HepG2 (cell line): ENCODE measurements around the gene LEAP2. TPM values are rescaled to one million over a fixed set of nuclear protein-coding genes. Genes with fewer than 3 reads are reported as not detected.

ENCODE experiments used
- AKAP8 ChIP-seq: sonication (generic); formaldehyde crosslinking; IDR thresholded peaks from 2 replicates; pipeline ENCODE4 v1.5.1; 2020; ENCODE audit warnings: mild to moderate bottlenecking, missing genetic modification reagents
- CAMTA2 ChIP-seq: sonication (generic); formaldehyde crosslinking; IDR thresholded peaks from 2 replicates; pipeline ENCODE4 v1.4.0; 2020; ENCODE audit warnings: mild to moderate bottlenecking, missing genetic modification reagents, borderline replicate concordance
- CBX2 ChIP-seq, 2 experiments: fragments of 200-600 bp in 1 of 2; sonication (generic); formaldehyde crosslinking in 1 of 2; IDR thresholded peaks; 2 replicates each; pipeline versions ENCODE4 v1.7.0 to v1.8.1; 2018 to 2022; ENCODE audit warnings: low read depth in 2 of 2, low read length in 1 of 2, mild to moderate bottlenecking in 1 of 2, missing genetic modification reagents in 1 of 2
- ERF ChIP-seq: IDR thresholded peaks from 2 replicates; pipeline ENCODE4 v1.6.1; 2018; ENCODE audit warnings: missing biosample characterization, missing genetic modification reagents
- GPN1 ChIP-seq: sonication (generic); formaldehyde crosslinking; IDR thresholded peaks from 2 replicates; pipeline ENCODE4 v1.5.1; 2020; ENCODE audit warnings: missing genetic modification reagents, borderline replicate concordance
- HOXA3 ChIP-seq: sonication (generic); formaldehyde crosslinking; IDR thresholded peaks from 2 replicates; pipeline ENCODE4 v1.5.0; 2020; ENCODE audit warnings: missing genetic modification reagents
- JARID2 ChIP-seq: sonication (generic); formaldehyde crosslinking; IDR thresholded peaks from 2 replicates; pipeline ENCODE4 v1.8.1; 2023; ENCODE audit warnings: missing genetic modification reagents, inconsistent platforms; ENCODE audit not compliant: insufficient replicate concordance
- RAD51 ChIP-seq: fragments of 450-650 bp; IDR thresholded peaks from 2 replicates; pipeline ENCODE4 v1.6.1; 2016; ENCODE audit warnings: borderline replicate concordance
- SRY ChIP-seq: sonication (generic); formaldehyde crosslinking; IDR thresholded peaks from 2 replicates; pipeline ENCODE4 v1.8.0; 2022; ENCODE audit warnings: mild to moderate bottlenecking, missing genetic modification reagents
- ZFP1 ChIP-seq: IDR thresholded peaks from 2 replicates; pipeline ENCODE4 v1.6.1; 2016
- ZNF3 ChIP-seq: IDR thresholded peaks from 2 replicates; pipeline ENCODE4 v1.7.0; 2017; ENCODE audit warnings: inconsistent platforms
- ZNF33A ChIP-seq: sonication (generic); formaldehyde crosslinking; IDR thresholded peaks from 2 replicates; pipeline ENCODE4 v1.5.1; 2020; ENCODE audit warnings: missing genetic modification reagents, mild to moderate bottlenecking, moderate library complexity, borderline replicate concordance
- ZNF501 ChIP-seq: sonication (generic); formaldehyde crosslinking; IDR thresholded peaks from 2 replicates; pipeline ENCODE4 v1.5.1; 2020; ENCODE audit warnings: mild to moderate bottlenecking, moderate library complexity, missing genetic modification reagents
- ZSCAN9 ChIP-seq: IDR thresholded peaks from 2 replicates; pipeline ENCODE4 v1.6.1; 2016; ENCODE audit warnings: borderline replicate concordance
- polyA plus RNA-seq, 8 experiments: library from polyadenylated mRNA; depleted of rRNA in 3 of 8; stranded (reverse) in 7 of 8; unstranded in 1 of 8; fragments of >200 nt; fragmentation: Illumina TruSeq in 4 of 8; extraction: Trizol in 4 of 8; gene quantifications; 2 replicates each; pipeline versions ENCODE4 v1.2.1 to v1.2.3, GENCODE V29; 2011 to 2016; ENCODE audit warnings: low read depth in 4 of 8, missing spikeins in 1 of 8, mixed read lengths in 1 of 8; ENCODE audit not compliant: insufficient read depth in 1 of 8
- total RNA-seq, 5 experiments: library from RNA; depleted of rRNA; stranded (reverse); fragments of >200 nt; fragmentation: Illumina TruSeq; extraction: Trizol; gene quantifications; 2 replicates each; pipeline ENCODE4 v1.2.3, GENCODE V29; 2016; ENCODE audit warnings: low read depth in 1 of 5
- TF ChIP-seq, protein P1 (sequence below), 2 experiments: IDR thresholded peaks; 2 replicates each; pipeline ENCODE4 v1.6.1; 2011 to 2012; ENCODE audit warnings: low read length in 2 of 2, borderline replicate concordance in 1 of 2, low read depth in 1 of 2, mild to moderate bottlenecking in 1 of 2, moderate library complexity in 1 of 2
- TF ChIP-seq, protein P2 (sequence below): sonication (generic); formaldehyde crosslinking; IDR thresholded peaks from 2 replicates; pipeline ENCODE4 v1.8.1; 2023; ENCODE audit warnings: missing genetic modification reagents, inconsistent platforms, borderline replicate concordance
- TF ChIP-seq, protein P3 (sequence below): IDR thresholded peaks from 2 replicates; pipeline ENCODE4 v1.6.1; 2016; ENCODE audit warnings: mild to moderate bottlenecking
- TF ChIP-seq, protein P4 (sequence below): sonication (generic); formaldehyde crosslinking; IDR thresholded peaks from 2 replicates; pipeline ENCODE4 v1.4.0; 2020; ENCODE audit warnings: missing genetic modification reagents

LEAP2 gene
- total and polyA plus RNA-seq, 2 of the 13 experiments (the other 11 are each of a cell fraction or from before 2014, with no cell fraction given) = 23.9 to 51.9 TPM

DNA sequence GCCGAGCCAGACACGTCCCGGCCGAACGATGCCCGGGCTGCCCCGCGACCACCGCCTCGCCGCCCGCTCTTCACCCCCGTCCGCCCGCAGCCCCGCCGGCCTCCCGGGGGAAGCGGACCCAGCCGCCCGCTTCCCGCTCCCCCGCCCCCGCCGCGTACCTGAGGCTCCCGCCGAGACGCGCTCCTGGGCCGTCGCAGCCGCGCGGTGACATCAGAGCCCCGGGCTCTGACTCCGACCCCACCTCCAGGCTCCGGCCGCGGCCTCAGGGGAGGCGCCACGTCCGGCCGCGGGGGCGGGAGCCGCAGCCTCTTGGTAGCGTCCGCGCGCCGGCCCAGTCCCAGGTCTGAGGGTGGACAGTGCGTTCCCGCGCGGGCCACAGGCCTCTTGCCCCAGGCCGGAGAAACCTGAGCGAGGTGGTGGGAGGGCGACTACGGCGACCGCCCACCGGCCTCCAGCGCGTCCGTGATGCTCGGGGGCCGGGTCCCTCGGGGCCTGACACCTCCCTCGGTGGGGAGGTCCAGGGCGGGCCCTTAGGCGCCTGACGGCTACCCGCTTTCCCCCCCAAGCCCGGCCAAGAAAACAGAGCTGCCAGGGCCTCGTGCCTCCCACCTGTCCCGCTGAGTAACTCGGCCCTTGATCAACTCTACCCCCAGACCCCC lies 42.9 kb upstream of the LEAP2 start, which contains the start of gene SHROOM1 (continued):
- TF ChIP-seq, protein P1, sequence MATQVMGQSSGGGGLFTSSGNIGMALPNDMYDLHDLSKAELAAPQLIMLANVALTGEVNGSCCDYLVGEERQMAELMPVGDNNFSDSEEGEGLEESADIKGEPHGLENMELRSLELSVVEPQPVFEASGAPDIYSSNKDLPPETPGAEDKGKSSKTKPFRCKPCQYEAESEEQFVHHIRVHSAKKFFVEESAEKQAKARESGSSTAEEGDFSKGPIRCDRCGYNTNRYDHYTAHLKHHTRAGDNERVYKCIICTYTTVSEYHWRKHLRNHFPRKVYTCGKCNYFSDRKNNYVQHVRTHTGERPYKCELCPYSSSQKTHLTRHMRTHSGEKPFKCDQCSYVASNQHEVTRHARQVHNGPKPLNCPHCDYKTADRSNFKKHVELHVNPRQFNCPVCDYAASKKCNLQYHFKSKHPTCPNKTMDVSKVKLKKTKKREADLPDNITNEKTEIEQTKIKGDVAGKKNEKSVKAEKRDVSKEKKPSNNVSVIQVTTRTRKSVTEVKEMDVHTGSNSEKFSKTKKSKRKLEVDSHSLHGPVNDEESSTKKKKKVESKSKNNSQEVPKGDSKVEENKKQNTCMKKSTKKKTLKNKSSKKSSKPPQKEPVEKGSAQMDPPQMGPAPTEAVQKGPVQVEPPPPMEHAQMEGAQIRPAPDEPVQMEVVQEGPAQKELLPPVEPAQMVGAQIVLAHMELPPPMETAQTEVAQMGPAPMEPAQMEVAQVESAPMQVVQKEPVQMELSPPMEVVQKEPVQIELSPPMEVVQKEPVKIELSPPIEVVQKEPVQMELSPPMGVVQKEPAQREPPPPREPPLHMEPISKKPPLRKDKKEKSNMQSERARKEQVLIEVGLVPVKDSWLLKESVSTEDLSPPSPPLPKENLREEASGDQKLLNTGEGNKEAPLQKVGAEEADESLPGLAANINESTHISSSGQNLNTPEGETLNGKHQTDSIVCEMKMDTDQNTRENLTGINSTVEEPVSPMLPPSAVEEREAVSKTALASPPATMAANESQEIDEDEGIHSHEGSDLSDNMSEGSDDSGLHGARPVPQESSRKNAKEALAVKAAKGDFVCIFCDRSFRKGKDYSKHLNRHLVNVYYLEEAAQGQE (IDR thresholded peaks at IDR 0.05; ENCODE audit: borderline replicate concordance in 1 of 2, low read depth in 1 of 2, low read length in 2 of 2) = no peak
- no peak for TF ChIP-seq RAD51
- TF ChIP-seq CAMTA2 (CRISPR knock-in tag) = no peak; the same call in 1 of the 2 replicates
- TF ChIP-seq, protein P2, sequence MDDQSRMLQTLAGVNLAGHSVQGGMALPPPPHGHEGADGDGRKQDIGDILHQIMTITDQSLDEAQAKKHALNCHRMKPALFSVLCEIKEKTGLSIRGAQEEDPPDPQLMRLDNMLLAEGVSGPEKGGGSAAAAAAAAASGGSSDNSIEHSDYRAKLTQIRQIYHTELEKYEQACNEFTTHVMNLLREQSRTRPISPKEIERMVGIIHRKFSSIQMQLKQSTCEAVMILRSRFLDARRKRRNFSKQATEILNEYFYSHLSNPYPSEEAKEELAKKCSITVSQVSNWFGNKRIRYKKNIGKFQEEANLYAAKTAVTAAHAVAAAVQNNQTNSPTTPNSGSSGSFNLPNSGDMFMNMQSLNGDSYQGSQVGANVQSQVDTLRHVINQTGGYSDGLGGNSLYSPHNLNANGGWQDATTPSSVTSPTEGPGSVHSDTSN (CRISPR knock-in tag) = no peak
- no peak for TF ChIP-seq CBX2 (IDR thresholded peaks at IDR 0.05; ENCODE audit: low read depth, low read length)
- no peak for TF ChIP-seq CBX2 (CRISPR knock-in tag; IDR thresholded peaks at IDR 0.05; ENCODE audit: low read depth)
- TF ChIP-seq ZNF3 (CRISPR knock-in tag) = no peak
- peak; percentile 26; the same call in 1 of the 2 replicates for TF ChIP-seq ZSCAN9
- no peak for TF ChIP-seq AKAP8 (CRISPR knock-in tag)
- TF ChIP-seq HOXA3 (CRISPR knock-in tag) = peak; percentile 71; the same call in 1 of the 2 replicates
- no peak for TF ChIP-seq GPN1
- TF ChIP-seq ZNF501 (CRISPR knock-in tag) = peak; percentile 53
- TF ChIP-seq ZFP1 (CRISPR knock-in tag) = no peak
- no peak for TF ChIP-seq SRY (CRISPR knock-in tag)
- TF ChIP-seq, protein P3, sequence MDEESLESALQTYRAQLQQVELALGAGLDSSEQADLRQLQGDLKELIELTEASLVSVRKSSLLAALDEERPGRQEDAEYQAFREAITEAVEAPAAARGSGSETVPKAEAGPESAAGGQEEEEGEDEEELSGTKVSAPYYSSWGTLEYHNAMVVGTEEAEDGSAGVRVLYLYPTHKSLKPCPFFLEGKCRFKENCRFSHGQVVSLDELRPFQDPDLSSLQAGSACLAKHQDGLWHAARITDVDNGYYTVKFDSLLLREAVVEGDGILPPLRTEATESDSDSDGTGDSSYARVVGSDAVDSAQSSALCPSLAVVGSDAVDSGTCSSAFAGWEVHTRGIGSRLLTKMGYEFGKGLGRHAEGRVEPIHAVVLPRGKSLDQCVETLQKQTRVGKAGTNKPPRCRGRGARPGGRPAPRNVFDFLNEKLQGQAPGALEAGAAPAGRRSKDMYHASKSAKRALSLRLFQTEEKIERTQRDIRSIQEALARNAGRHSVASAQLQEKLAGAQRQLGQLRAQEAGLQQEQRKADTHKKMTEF (CRISPR knock-in tag) = peak; percentile 78; the same call in 1 of the 2 replicates
- no peak for TF ChIP-seq JARID2
- TF ChIP-seq, protein P4, sequence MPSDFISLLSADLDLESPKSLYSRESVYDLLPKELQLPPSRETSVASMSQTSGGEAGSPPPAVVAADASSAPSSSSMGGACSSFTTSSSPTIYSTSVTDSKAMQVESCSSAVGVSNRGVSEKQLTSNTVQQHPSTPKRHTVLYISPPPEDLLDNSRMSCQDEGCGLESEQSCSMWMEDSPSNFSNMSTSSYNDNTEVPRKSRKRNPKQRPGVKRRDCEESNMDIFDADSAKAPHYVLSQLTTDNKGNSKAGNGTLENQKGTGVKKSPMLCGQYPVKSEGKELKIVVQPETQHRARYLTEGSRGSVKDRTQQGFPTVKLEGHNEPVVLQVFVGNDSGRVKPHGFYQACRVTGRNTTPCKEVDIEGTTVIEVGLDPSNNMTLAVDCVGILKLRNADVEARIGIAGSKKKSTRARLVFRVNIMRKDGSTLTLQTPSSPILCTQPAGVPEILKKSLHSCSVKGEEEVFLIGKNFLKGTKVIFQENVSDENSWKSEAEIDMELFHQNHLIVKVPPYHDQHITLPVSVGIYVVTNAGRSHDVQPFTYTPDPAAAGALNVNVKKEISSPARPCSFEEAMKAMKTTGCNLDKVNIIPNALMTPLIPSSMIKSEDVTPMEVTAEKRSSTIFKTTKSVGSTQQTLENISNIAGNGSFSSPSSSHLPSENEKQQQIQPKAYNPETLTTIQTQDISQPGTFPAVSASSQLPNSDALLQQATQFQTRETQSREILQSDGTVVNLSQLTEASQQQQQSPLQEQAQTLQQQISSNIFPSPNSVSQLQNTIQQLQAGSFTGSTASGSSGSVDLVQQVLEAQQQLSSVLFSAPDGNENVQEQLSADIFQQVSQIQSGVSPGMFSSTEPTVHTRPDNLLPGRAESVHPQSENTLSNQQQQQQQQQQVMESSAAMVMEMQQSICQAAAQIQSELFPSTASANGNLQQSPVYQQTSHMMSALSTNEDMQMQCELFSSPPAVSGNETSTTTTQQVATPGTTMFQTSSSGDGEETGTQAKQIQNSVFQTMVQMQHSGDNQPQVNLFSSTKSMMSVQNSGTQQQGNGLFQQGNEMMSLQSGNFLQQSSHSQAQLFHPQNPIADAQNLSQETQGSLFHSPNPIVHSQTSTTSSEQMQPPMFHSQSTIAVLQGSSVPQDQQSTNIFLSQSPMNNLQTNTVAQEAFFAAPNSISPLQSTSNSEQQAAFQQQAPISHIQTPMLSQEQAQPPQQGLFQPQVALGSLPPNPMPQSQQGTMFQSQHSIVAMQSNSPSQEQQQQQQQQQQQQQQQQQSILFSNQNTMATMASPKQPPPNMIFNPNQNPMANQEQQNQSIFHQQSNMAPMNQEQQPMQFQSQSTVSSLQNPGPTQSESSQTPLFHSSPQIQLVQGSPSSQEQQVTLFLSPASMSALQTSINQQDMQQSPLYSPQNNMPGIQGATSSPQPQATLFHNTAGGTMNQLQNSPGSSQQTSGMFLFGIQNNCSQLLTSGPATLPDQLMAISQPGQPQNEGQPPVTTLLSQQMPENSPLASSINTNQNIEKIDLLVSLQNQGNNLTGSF (CRISPR knock-in tag) = no peak
- no peak for TF ChIP-seq ZNF33A (CRISPR knock-in tag)
- TF ChIP-seq ERF (CRISPR knock-in tag) = peak; percentile 45
